A549 (cell line): ENCODE measurements around the gene NACA. TPM values are rescaled to one million over a fixed set of nuclear protein-coding genes. Genes with fewer than 3 reads are reported as not detected.
A peak's percentile ranks its signal among the peaks of the same experiment; 100 is the strongest.

Source experiments
- ATAC-seq, 2 experiments: fragments of 200-7000 bp in 1 of 2; fragments of >200 bp in 1 of 2; cut with Nextera tagmentation in 1 of 2; cut with Tn5 transposase in 1 of 2; 3 replicates each; pipeline versions ENCODE4 v1.8.0 to v1.9.1; 2018 to 2020; ENCODE audit warnings: mild to moderate bottlenecking in 1 of 2, moderate library complexity in 1 of 2
- CTCF ChIA-PET: fragments of 300-600 bp; sonication (Branson Sonifier 250); formaldehyde crosslinking; extraction: SDS; loops from one replicate; lab custom pipeline; 2021; ENCODE audit warnings: antibody characterized with exemption, inconsistent platforms; lab: Yijun Ruan, JAX
- POLR2A ChIA-PET: fragments of 350-600 bp; formaldehyde crosslinking; extraction: SDS; loops from one replicate; lab custom pipeline; 2021; ENCODE audit warnings: antibody characterized with exemption, inconsistent platforms; lab: Yijun Ruan, JAX
- DNase-seq, 2 experiments: peaks; one replicate each; pipeline versions ENCODE4 v3.0.0 to v3.0.0-alpha.2; 2011 to 2016; ENCODE audit warnings: low read depth in 1 of 2, low spot score in 1 of 2
- FAIRE-seq: peaks from 2 replicates; lab custom pipeline; 2011; peaks lifted over from hg19 to GRCh38; lab: Jason Lieb, UNC
- H3K27ac ChIP-seq, 2 experiments: fragments of >200 bp; sonication (Bioruptor Twin); formaldehyde crosslinking; 3 replicates each; pipeline ENCODE4 v1.5.1; 2016 to 2017
- H3K4me1 ChIP-seq: fragments of >200 bp; sonication (Bioruptor Twin); formaldehyde crosslinking; 3 replicates; pipeline ENCODE4 v1.6.1; 2016
- H3K4me2 ChIP-seq: fragments of >200 bp; sonication (Bioruptor Twin); formaldehyde crosslinking; 3 replicates; pipeline ENCODE4 v1.6.1; 2016
- H3K4me3 ChIP-seq: fragments of >200 bp; sonication (Bioruptor Twin); formaldehyde crosslinking; 3 replicates; pipeline ENCODE4 v1.5.1; 2016
- H3K9me3 ChIP-seq: fragments of >200 bp; sonication (Bioruptor Twin); formaldehyde crosslinking; 3 replicates; pipeline ENCODE4 v1.6.1; 2016
- CBX2 ChIP-seq: fragments of 200-600 bp; sonication (generic); IDR thresholded peaks from 2 replicates; pipeline ENCODE4 v1.6.1; 2016; ENCODE audit warnings: low read depth, mild to moderate bottlenecking, borderline replicate concordance
- CBX8 ChIP-seq: fragments of 200-600 bp; sonication (generic); IDR thresholded peaks from 2 replicates; pipeline ENCODE4 v1.6.1; 2016
- CHD4 ChIP-seq: fragments of 200-600 bp; sonication (generic); IDR thresholded peaks from 2 replicates; pipeline ENCODE4 v1.6.1; 2016; ENCODE audit warnings: antibody characterized with exemption, mild to moderate bottlenecking, borderline replicate concordance
- EHF ChIP-seq: fragments of 250-450 bp; sonication (Bioruptor Pico); IDR thresholded peaks from 2 replicates; pipeline ENCODE4 v1.5.0; 2020; ENCODE audit warnings: mild to moderate bottlenecking
- ESRRA ChIP-seq: fragments of 150-350 bp; IDR thresholded peaks from 2 replicates; pipeline ENCODE4 v1.6.1; 2014; ENCODE audit warnings: mild to moderate bottlenecking, low read length, borderline replicate concordance
- FOSB ChIP-seq: fragments of 250-450 bp; sonication (Bioruptor Pico); IDR thresholded peaks from 2 replicates; pipeline ENCODE4 v1.5.0; 2020; ENCODE audit warnings: mild to moderate bottlenecking, moderate library complexity
- HDAC2 ChIP-seq: fragments of 200-600 bp; sonication (generic); IDR thresholded peaks from 2 replicates; pipeline ENCODE4 v1.6.1; 2016
- HOXA7 ChIP-seq: fragments of 250-450 bp; sonication (Bioruptor Pico); IDR thresholded peaks from 2 replicates; pipeline ENCODE4 v1.5.0; 2020; ENCODE audit warnings: mild to moderate bottlenecking, moderate library complexity
- HOXB13 ChIP-seq: fragments of 250-450 bp; sonication (Bioruptor Pico); IDR thresholded peaks from 2 replicates; pipeline ENCODE4 v1.5.0; 2020; ENCODE audit warnings: low read depth, mild to moderate bottlenecking, moderate library complexity
- JUN ChIP-seq, 2 experiments: fragments of >200 bp; sonication (Bioruptor Twin); formaldehyde crosslinking; IDR thresholded peaks; 2 replicates in 1 of 2; 3 replicates in 1 of 2; pipeline ENCODE4 v1.6.1; 2016 to 2017
- KDM5A ChIP-seq: fragments of 200-600 bp; sonication (generic); IDR thresholded peaks from 2 replicates; pipeline ENCODE4 v1.6.1; 2016; ENCODE audit warnings: antibody characterized with exemption, mild to moderate bottlenecking
- MAZ ChIP-seq: fragments of 150-350 bp; IDR thresholded peaks from 2 replicates; pipeline ENCODE4 v1.6.1; 2014; ENCODE audit warnings: antibody characterized with exemption, low read depth, low read length, borderline replicate concordance
- RAD21 ChIP-seq, 2 experiments: fragments of >200 bp in 1 of 2; sonication (Bioruptor Twin) in 1 of 2; formaldehyde crosslinking in 1 of 2; IDR thresholded peaks in 1 of 2; conservative IDR thresholded peaks in 1 of 2; 2 replicates in 1 of 2; 3 replicates in 1 of 2; pipeline ENCODE4 v1.6.1; 2012 to 2018; ENCODE audit warnings: inconsistent platforms in 1 of 2
- RARB ChIP-seq: fragments of 250-450 bp; sonication (Bioruptor Pico); IDR thresholded peaks from 2 replicates; pipeline ENCODE4 v1.8.0; 2021; ENCODE audit warnings: mild to moderate bottlenecking, moderate library complexity
- RCOR1 ChIP-seq: fragments of 150-350 bp; IDR thresholded peaks from 2 replicates; pipeline ENCODE4 v1.6.1; 2014; ENCODE audit warnings: antibody characterized with exemption, low read length, low read depth
- SMC3 ChIP-seq: fragments of >200 bp; sonication (Bioruptor Twin); formaldehyde crosslinking; IDR thresholded peaks from 3 replicates; pipeline ENCODE4 v1.6.1; 2018; ENCODE audit warnings: inconsistent platforms
- TP53 ChIP-seq: fragments of 250-450 bp; sonication (Bioruptor Pico); IDR thresholded peaks from 2 replicates; pipeline ENCODE4 v1.5.0; 2021; ENCODE audit warnings: mild to moderate bottlenecking, moderate library complexity
- ZNF302 ChIP-seq: fragments of 250-450 bp; sonication (Bioruptor Pico); IDR thresholded peaks from 2 replicates; pipeline ENCODE4 v1.9.0; 2021; ENCODE audit warnings: inconsistent platforms, mild to moderate bottlenecking, moderate library complexity
- WGBS: methylation state at CpG from one replicate; pipeline ENCODE4 v1.1.6; 2017; ENCODE audit errors: missing lambda C conversion rate; 5-methylcytosine and 5-hydroxymethylcytosine counted together
- polyA plus RNA-seq, 4 experiments: library from polyadenylated mRNA; depleted of rRNA in 3 of 4; stranded (reverse); fragments of >200 nt; fragmentation: RNase III in 1 of 4; extraction: RNeasy Plus Mini Kit Qiagen cat#74134 plus additional on column Dnase treatment in 1 of 4; gene quantifications; 2 replicates in 3 of 4; 3 replicates in 1 of 4; pipeline ENCODE4 v1.2.3, GENCODE V29; 2011 to 2017
- TF ChIP-seq, protein P1 (sequence below): fragments of >200 bp; sonication (Bioruptor Twin); formaldehyde crosslinking; IDR thresholded peaks from 3 replicates; pipeline ENCODE4 v1.5.1; 2016
- TF ChIP-seq, protein P2 (sequence below): fragments of 250-450 bp; sonication (Bioruptor Pico); IDR thresholded peaks from 2 replicates; pipeline ENCODE4 v1.5.0; 2021; ENCODE audit warnings: mild to moderate bottlenecking, moderate library complexity, borderline replicate concordance
- TF ChIP-seq, protein P3 (sequence below): fragments of 450-650 bp; IDR thresholded peaks from 2 replicates; pipeline ENCODE4 v1.6.1; 2014; ENCODE audit warnings: antibody characterized with exemption
- TF ChIP-seq, protein P4 (sequence below): fragments of >200 bp; sonication (Bioruptor Twin); formaldehyde crosslinking; IDR thresholded peaks from 2 replicates; pipeline ENCODE4 v1.6.1; 2016
- TF ChIP-seq, protein P5 (sequence below): fragments of 150-350 bp; IDR thresholded peaks from 2 replicates; pipeline ENCODE4 v1.6.1; 2014; ENCODE audit warnings: low read depth, mild to moderate bottlenecking, low read length
- TF ChIP-seq, protein P6 (sequence below): fragments of >200 bp; sonication (Bioruptor Twin); formaldehyde crosslinking; IDR thresholded peaks from 3 replicates; pipeline ENCODE4 v1.6.1; 2016

Gene NACA
- polyA plus RNA-seq, 2 of the 4 experiments (the other 2 are of a cell fraction) = 1,560 to 2,331 TPM

DNA sequence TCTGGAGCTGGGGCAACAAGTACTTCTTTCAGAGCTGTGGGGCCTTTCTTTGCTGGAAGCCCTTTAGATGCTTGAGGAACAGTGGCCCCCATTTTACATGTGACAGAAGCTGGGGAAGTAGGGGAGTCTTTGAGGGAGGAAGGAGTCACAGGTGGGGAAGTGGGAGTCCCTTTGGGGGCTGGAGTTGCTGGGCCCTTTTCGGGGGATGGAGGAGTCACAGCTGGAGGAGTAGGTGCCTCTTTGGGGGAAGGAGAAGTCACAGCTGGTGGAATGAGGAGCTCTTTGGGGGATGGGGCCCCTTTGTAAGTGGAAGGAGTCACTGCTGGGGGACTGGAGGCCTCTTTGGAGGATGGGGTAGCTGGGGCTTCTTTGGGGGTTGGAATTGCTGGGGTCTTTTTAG, 8.6 kb downstream of the NACA start:
- ATAC-seq = no peak
- no peak for DNase-seq
- no peak overlapping the region for H3K27ac ChIP-seq
- 100% methylated on average over 1 of the region's 1 CpG for WGBS
- CTCF ChIA-PET = interaction anchor here (1.2 kb wide), 1 partner anchor 137 kb away, joined by 3 read pairs; no protein-coding TSS in a partner anchor
- POLR2A ChIA-PET = interaction anchor here (1.4 to 4.0 kb wide), 2 partner anchors 9 to 28 kb away, joined by 10 to 27 read pairs; partner anchors contain the start of genes NACA and PTGES3
- TF ChIP-seq, protein P1, sequence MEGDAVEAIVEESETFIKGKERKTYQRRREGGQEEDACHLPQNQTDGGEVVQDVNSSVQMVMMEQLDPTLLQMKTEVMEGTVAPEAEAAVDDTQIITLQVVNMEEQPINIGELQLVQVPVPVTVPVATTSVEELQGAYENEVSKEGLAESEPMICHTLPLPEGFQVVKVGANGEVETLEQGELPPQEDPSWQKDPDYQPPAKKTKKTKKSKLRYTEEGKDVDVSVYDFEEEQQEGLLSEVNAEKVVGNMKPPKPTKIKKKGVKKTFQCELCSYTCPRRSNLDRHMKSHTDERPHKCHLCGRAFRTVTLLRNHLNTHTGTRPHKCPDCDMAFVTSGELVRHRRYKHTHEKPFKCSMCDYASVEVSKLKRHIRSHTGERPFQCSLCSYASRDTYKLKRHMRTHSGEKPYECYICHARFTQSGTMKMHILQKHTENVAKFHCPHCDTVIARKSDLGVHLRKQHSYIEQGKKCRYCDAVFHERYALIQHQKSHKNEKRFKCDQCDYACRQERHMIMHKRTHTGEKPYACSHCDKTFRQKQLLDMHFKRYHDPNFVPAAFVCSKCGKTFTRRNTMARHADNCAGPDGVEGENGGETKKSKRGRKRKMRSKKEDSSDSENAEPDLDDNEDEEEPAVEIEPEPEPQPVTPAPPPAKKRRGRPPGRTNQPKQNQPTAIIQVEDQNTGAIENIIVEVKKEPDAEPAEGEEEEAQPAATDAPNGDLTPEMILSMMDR = no peak
- TF ChIP-seq SMC3 (no peak), MAZ (no peak), JUN (IDR thresholded peaks at IDR 0.05) (peak in 1 of 2 experiments; percentile 10; a peak in 2 of 5 replicates), ESRRA (no peak), KDM5A (no peak), CHD4 (no peak), RCOR1 (no peak)
- TF ChIP-seq, protein P2, sequence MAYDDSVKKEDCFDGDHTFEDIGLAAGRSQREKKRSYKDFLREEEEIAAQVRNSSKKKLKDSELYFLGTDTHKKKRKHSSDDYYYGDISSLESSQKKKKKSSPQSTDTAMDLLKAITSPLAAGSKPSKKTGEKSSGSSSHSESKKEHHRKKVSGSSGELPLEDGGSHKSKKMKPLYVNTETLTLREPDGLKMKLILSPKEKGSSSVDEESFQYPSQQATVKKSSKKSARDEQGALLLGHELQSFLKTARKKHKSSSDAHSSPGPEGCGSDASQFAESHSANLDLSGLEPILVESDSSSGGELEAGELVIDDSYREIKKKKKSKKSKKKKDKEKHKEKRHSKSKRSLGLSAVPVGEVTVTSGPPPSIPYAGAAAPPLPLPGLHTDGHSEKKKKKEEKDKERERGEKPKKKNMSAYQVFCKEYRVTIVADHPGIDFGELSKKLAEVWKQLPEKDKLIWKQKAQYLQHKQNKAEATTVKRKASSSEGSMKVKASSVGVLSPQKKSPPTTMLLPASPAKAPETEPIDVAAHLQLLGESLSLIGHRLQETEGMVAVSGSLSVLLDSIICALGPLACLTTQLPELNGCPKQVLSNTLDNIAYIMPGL = no peak
- H3K4me1 ChIP-seq = peaks cover 41% of the 10 kb centered on the region
- no peak overlapping the region for H3K4me3 ChIP-seq
- FAIRE-seq = no peak
- no peak overlapping the region for H3K4me2 ChIP-seq
- H3K9me3 ChIP-seq = no peaks in the 10 kb centered on the region

DNA sequence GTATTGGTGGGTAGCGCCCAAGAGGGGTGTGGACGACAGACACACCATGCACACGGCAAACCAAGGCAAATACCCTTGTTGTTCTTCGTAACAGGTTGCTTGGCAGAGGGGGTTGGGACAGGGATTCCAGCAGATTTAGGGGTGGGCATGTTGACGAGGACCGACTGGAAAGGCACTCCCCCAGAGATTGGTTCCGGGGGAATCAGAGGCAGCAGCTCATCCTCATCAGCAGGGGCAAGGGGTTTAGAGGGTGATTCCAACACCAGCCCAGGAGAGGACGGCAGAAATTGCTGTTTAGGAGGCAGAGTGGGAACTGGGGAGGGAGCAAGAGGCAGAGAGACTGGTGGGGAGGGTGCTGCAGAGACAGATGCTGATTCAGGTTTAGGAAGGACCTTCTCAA, 9.3 kb downstream of the NACA start:
- ATAC-seq = peak in 1 of 2 experiments; percentile 15; a peak in 2 of 6 replicates
- CTCF ChIA-PET = no interaction called here
- POLR2A ChIA-PET = interaction anchor here (0.6 to 4.0 kb wide), 2 partner anchors 10 to 27 kb away, joined by 3 to 27 read pairs; partner anchors contain the start of gene PTGES3

More for the DNA sequence above, 9.3 kb downstream of the NACA start:
- Histone ChIP-seq H3K9me3 (no peaks in the 10 kb centered on the region), H3K27ac (no peak overlapping the region), H3K4me2 (no peak overlapping the region), H3K4me3 (no peak overlapping the region), H3K4me1 (peaks cover 35% of the 10 kb centered on the region)
- TF ChIP-seq EHF (CRISPR knock-in tag) (no peak), HDAC2 (no peak), RCOR1 (no peak), HOXA7 (CRISPR knock-in tag) (no peak), CBX2 (no peak), RARB (no peak), CBX8 (no peak), ZNF302 (no peak), JUN (IDR thresholded peaks at IDR 0.05) (no peak; a peak in 1 of 5 replicates), HOXB13 (CRISPR knock-in tag) (no peak), RAD21 (conservative IDR thresholded peaks at IDR 0.05 in 1 of 2, IDR thresholded peaks at IDR 0.05 in 1 of 2) (no peak), TP53 (CRISPR knock-in tag) (no peak), MAZ (no peak), FOSB (CRISPR knock-in tag) (no peak), CHD4 (no peak)
- TF ChIP-seq, protein P3, sequence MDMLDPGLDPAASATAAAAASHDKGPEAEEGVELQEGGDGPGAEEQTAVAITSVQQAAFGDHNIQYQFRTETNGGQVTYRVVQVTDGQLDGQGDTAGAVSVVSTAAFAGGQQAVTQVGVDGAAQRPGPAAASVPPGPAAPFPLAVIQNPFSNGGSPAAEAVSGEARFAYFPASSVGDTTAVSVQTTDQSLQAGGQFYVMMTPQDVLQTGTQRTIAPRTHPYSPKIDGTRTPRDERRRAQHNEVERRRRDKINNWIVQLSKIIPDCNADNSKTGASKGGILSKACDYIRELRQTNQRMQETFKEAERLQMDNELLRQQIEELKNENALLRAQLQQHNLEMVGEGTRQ = no peak
- TF ChIP-seq, protein P4, sequence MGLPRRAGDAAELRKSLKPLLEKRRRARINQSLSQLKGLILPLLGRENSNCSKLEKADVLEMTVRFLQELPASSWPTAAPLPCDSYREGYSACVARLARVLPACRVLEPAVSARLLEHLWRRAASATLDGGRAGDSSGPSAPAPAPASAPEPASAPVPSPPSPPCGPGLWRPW = no peak
- TF ChIP-seq, protein P5, sequence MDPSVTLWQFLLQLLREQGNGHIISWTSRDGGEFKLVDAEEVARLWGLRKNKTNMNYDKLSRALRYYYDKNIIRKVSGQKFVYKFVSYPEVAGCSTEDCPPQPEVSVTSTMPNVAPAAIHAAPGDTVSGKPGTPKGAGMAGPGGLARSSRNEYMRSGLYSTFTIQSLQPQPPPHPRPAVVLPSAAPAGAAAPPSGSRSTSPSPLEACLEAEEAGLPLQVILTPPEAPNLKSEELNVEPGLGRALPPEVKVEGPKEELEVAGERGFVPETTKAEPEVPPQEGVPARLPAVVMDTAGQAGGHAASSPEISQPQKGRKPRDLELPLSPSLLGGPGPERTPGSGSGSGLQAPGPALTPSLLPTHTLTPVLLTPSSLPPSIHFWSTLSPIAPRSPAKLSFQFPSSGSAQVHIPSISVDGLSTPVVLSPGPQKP = no peak
- TF ChIP-seq, protein P6, sequence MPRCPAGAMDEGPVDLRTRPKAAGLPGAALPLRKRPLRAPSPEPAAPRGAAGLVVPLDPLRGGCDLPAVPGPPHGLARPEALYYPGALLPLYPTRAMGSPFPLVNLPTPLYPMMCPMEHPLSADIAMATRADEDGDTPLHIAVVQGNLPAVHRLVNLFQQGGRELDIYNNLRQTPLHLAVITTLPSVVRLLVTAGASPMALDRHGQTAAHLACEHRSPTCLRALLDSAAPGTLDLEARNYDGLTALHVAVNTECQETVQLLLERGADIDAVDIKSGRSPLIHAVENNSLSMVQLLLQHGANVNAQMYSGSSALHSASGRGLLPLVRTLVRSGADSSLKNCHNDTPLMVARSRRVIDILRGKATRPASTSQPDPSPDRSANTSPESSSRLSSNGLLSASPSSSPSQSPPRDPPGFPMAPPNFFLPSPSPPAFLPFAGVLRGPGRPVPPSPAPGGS = no peak
- WGBS = 89% methylated on average over 8 of the region's 8 CpGs
- DNase-seq (no peak), FAIRE-seq (no peak)
